ENCODE data around the gene COA1.

GRCh38 chr7:43615558-43616145 is 113.7 kb downstream of the COA1 start:
- no peak for TF ChIP-seq CTCF (IDR thresholded peaks at IDR 0.05)
- no peak for TF ChIP-seq EP300 (IDR thresholded peaks at IDR 0.05)
- no peak for TF ChIP-seq POLR2AphosphoS5 (IDR thresholded peaks at IDR 0.05)

Data from gastroesophageal sphincter (tissue), 3 donors.